Measurements from ENCODE around the gene NAV3. TPM values are rescaled to one million over a fixed set of nuclear protein-coding genes. Genes with fewer than 3 reads are reported as not detected.

The NAV3 gene
- total RNA-seq, 1 experiment from 2014 or later, result 3.0 TPM

GRCh38 chr12:78119351-78119918 lies 288.7 kb downstream of the NAV3 start:
- no peak overlapping the region for H4K8ac ChIP-seq (replicated peaks; ENCODE audit: insufficient read length, low read depth, low read length)
- H3K18ac ChIP-seq (ENCODE audit: insufficient read length, low read depth, low read length), result no peak overlapping the region
- peaks cover 0 to under 1% (median 0%) of the 10 kb centered on the region in 3 experiments; a peak in 1 of 7 replicates for H3K36me3 Mint-ChIP-seq (ENCODE audit: insufficient read depth in 1 of 3, low read depth in 3 of 3)
- no peak overlapping the region for H3K4me2 ChIP-seq (ENCODE audit: insufficient read depth, insufficient read length, low read length)
- H2AK5ac ChIP-seq (ENCODE audit: insufficient read length, low read length), result no peak overlapping the region
- H3K27ac ChIP-seq (ENCODE audit: insufficient read length, low read depth, low read length), result no peak overlapping the region
- H3K4me1 Mint-ChIP-seq, result no peaks in the 10 kb centered on the region; a peak in 1 of 4 replicates
- no peak overlapping the region for H3K23ac ChIP-seq (ENCODE audit: insufficient read length, low read depth, low read length)
- no peak overlapping the region for H2BK20ac ChIP-seq (ENCODE audit: low read depth, low read length, poor library complexity, severe bottlenecking)
- no CpG with 5 or more reads among the region's 12 CpGs for WGBS (ENCODE audit: extremely low coverage, insufficient read length, low lambda C conversion rate)
- H2BK5ac ChIP-seq (ENCODE audit: insufficient read length, low read length), result no peak overlapping the region
- no peaks in the 10 kb centered on the region for H3K79me2 ChIP-seq (ENCODE audit: insufficient read depth, low read length)
- no peak for DNase-seq
- H4K5ac ChIP-seq (ENCODE audit: insufficient read length, low read depth, low read length), result no peak overlapping the region
- H3K4me3 Mint-ChIP-seq, result no peak overlapping the region; a peak in 1 of 5 replicates
- no peak overlapping the region for H3T11ph ChIP-seq (ENCODE audit: low read length)
- H3K9me3 ChIP-seq (ENCODE audit: control insufficient read depth, low read depth, low read length), result no peaks in the 10 kb centered on the region
- TF ChIP-seq CTCF (conservative IDR thresholded peaks at IDR 0.05), result no peak
- no peaks in the 10 kb centered on the region for H3K4me1 ChIP-seq (ENCODE audit: insufficient read depth, low read length)
- H4K20me1 ChIP-seq (ENCODE audit: control insufficient read depth, insufficient read depth, insufficient read length), result no peaks in the 10 kb centered on the region
- H3K4ac ChIP-seq (ENCODE audit: low read depth, low read length), result no peak overlapping the region
- no peaks in the 10 kb centered on the region for H3K27me3 Mint-ChIP-seq (ENCODE audit: low read depth)
- no peak overlapping the region for H3K9ac ChIP-seq (ENCODE audit: extremely low read depth, insufficient read length, low read length)
- H2BK15ac ChIP-seq (ENCODE audit: low read depth, low read length), result no peak overlapping the region; the same call in 1 of the 2 replicates
- H4K91ac ChIP-seq (ENCODE audit: insufficient read length, low read depth, low read length), result no peak overlapping the region
- H3K23me2 ChIP-seq (ENCODE audit: insufficient read length, low read depth, low read length, poor library complexity, severe bottlenecking), result no peaks in the 10 kb centered on the region
- no peaks in the 10 kb centered on the region for H3K27me3 ChIP-seq (ENCODE audit: insufficient read depth, low read length)
- H2AFZ ChIP-seq (ENCODE audit: low read length), result no peak overlapping the region
- no peak overlapping the region for H2BK12ac ChIP-seq (ENCODE audit: insufficient read length, low read depth, low read length)
- no peak overlapping the region for H3K56ac ChIP-seq (ENCODE audit: insufficient read length, low read depth, low read length)
- H3K14ac ChIP-seq (ENCODE audit: insufficient read depth, low read length), result no peak overlapping the region
- no peaks in the 10 kb centered on the region for H3K79me1 ChIP-seq (ENCODE audit: insufficient read depth, low read depth, low read length, poor library complexity, severe bottlenecking)
- no peak overlapping the region for H2BK120ac ChIP-seq (ENCODE audit: low read depth, low read length, poor library complexity, severe bottlenecking)
- H3K9me3 Mint-ChIP-seq, result peaks cover under 1% of the 10 kb centered on the region in 2 experiments; a peak in 1 of 5 replicates
- H3K27ac Mint-ChIP-seq, result no peak overlapping the region
